Esophagus muscularis mucosa (tissue), 4 donors: ENCODE results near the gene MSI2. TPM values are rescaled to one million over a fixed set of nuclear protein-coding genes. Genes with fewer than 3 reads are reported as not detected.
A peak's percentile ranks its signal among the peaks of the same experiment; 100 is the strongest.

Source experiments
- DNase-seq: peaks from one replicate; pipeline ENCODE4 v3.0.0-alpha.2; 2017; ENCODE audit errors: extremely low spot score
- H3K27ac ChIP-seq, 4 donors: fragments of 200-600 bp; sonication (generic); replicated peaks in 1 of 4; 1 replicate in 3 of 4; 2 replicates in 1 of 4; pipeline ENCODE4 v1.5.1; 2016 to 2019; ENCODE audit warnings: mild to moderate bottlenecking in 1 of 4
- H3K27me3 ChIP-seq, 4 donors: fragments of 200-600 bp; sonication (generic); one replicate each; pipeline versions ENCODE4 v1.5.1 to v1.6.0; 2016 to 2019
- H3K36me3 ChIP-seq, 4 donors: fragments of 200-600 bp; sonication (generic); one replicate each; pipeline ENCODE4 v1.5.1; 2016 to 2019
- H3K4me1 ChIP-seq, 4 donors: fragments of 200-600 bp; sonication (generic); one replicate each; pipeline ENCODE4 v1.5.1; 2016 to 2019
- H3K4me3 ChIP-seq, 4 donors: fragments of 200-600 bp; sonication (generic); 1 replicate in 2 of 4; 2 replicates in 2 of 4; pipeline ENCODE4 v1.5.1; 2016 to 2019; ENCODE audit warnings: mild to moderate bottlenecking in 4 of 4, moderate library complexity in 1 of 4
- H3K9me3 ChIP-seq, 4 donors: fragments of 200-600 bp; sonication (generic); 1 replicate in 3 of 4; 2 replicates in 1 of 4; pipeline ENCODE4 v1.5.1; 2016 to 2019
- CTCF ChIP-seq, 3 experiments: fragments of 200-600 bp in 2 of 3; fragments of 450-650 bp in 1 of 3; sonication (generic) in 2 of 3; IDR thresholded peaks; one replicate each; pipeline ENCODE4 v1.5.1; 2017 to 2019; ENCODE audit warnings: antibody characterized with exemption in 3 of 3, mild to moderate bottlenecking in 2 of 3, moderate library complexity in 1 of 3
- EP300 ChIP-seq: sonication (generic); formaldehyde crosslinking; IDR thresholded peaks from one replicate; pipeline ENCODE4 v1.6.1; 2017; ENCODE audit warnings: antibody characterized with exemption
- POLR2A ChIP-seq: fragments of 450-650 bp; IDR thresholded peaks from one replicate; pipeline ENCODE4 v1.6.1; 2017; ENCODE audit warnings: antibody characterized with exemption, moderate library complexity, mild to moderate bottlenecking, low read depth
- POLR2AphosphoS5 ChIP-seq, 2 donors: sonication (generic); formaldehyde crosslinking; IDR thresholded peaks; one replicate each; pipeline ENCODE4 v1.6.1; 2017; ENCODE audit warnings: antibody characterized with exemption in 2 of 2
- WGBS: methylation state at CpG from one replicate; pipeline ENCODE4 v1.1.5; 2018; 5-methylcytosine and 5-hydroxymethylcytosine counted together
- intact Hi-C: fragments of 100-400 bp; cut with DNase I; formaldehyde crosslinking; loops from one replicate; pipeline ENCODE4 v1.15.1; 2023
- total RNA-seq, 4 donors: library from RNA; depleted of rRNA; stranded (reverse); fragments of >200 nt; gene quantifications; one replicate each; pipeline versions ENCODE4 v1.1.0 to v1.2.1, GENCODE V29; 2016

Gene MSI2
- total RNA-seq, 4 donors from 2014 or later: 28.8 to 39.0 (median 29.6) TPM

DNA sequence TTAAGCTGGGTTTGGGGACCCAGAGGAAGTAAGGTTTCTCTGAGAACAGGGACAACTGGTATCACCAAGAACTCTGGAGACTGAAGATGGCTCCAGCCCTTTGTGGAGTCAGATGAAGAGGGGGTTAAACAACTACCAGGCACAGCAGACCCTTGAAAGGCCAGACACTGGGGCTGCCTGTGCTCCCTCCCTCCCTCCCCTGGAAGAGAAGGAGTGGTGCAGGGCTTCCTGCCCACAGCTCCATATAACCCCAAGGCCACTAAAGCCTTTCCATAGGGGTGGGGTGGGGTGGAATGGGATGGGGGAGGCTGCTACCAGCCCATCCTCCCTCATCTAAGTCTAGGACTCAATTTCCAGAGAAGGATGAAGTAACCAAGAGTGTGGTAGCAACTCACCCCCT is 422.1 kb downstream of the MSI2 start:
- intact Hi-C loops: loop anchor here (10.0 kb wide), 1 partner anchor 544 kb away; no protein-coding TSS in a partner anchor
- TF ChIP-seq POLR2AphosphoS5 (IDR thresholded peaks at IDR 0.05) (no peak), CTCF (IDR thresholded peaks at IDR 0.05) (no peak), POLR2A (no peak), EP300 (no peak)
- Histone ChIP-seq H3K9me3 (no peaks in the 10 kb centered on the region), H3K4me1 (no peaks in the 10 kb centered on the region), H3K36me3 (peaks cover 0 to 23% (median 16%) of the 10 kb centered on the region in 4 donors), H3K27ac (no peak overlapping the region), H3K27me3 (no peaks in the 10 kb centered on the region), H3K4me3 (no peak overlapping the region)
- no peak for DNase-seq

- Histone ChIP-seq H3K27ac (no peak overlapping the region), H3K27me3 (no peaks in the 10 kb centered on the region), H3K4me1 (no peaks in the 10 kb centered on the region), H3K9me3 (no peaks in the 10 kb centered on the region), H3K4me3 (no peak overlapping the region), H3K36me3 (peaks cover 0 to 23% (median 18%) of the 10 kb centered on the region in 4 donors)
- TF ChIP-seq POLR2AphosphoS5 (IDR thresholded peaks at IDR 0.05) (no peak), POLR2A (no peak), EP300 (no peak), CTCF (IDR thresholded peaks at IDR 0.05) (no peak)
- DNase-seq: peak; percentile 60
- 91% methylated on average over 7 of the region's 7 CpGs for WGBS
- intact Hi-C loops: loop anchor here (10.0 kb wide), 1 partner anchor 545 kb away; no protein-coding TSS in a partner anchor
Observed at GRCh38 chr17:57679356-57679755, 423.0 kb downstream of the MSI2 start.

DNA sequence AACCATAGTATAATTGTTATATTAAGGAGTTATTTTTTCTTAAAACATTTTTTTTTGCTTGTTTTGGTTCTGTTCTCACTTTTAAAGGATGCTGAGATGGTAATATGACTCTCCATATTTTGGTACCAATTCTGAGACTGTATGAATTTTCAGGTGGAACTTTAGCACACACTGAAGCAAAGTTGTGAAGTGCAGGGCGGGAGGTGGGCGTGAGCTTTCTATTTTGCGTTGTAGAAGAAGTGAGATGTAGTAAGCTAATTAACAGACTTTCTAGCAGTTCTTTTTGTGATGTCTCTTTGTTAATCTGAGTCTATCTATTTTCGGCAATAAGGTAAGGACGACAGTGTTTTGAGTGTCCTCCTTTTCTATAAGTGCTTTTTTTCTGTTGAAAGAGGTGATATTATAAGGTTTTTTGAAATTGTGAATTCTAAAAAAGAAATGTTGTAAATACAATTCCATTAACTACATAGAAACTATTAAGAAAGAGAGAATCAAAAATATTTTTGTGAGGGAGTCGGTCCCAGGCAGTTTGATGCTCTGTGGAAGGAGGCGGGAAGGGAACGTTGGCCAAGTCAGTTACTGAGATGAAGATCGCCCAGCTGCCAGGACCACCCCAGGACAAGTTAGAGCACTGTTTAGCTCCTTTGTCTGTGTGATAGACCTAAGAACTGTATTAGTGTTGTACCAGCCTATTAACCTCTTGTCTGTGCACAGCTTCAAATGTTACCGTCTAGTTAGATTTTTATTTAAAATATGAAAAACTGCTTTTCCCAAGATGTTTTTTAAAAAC is 423.8 kb downstream of the MSI2 start:
- H3K4me1 ChIP-seq: no peaks in the 10 kb centered on the region
- H3K27me3 ChIP-seq: no peaks in the 10 kb centered on the region
- H3K4me3 ChIP-seq: no peak overlapping the region
- H3K36me3 ChIP-seq: peaks cover 0 to 19% (median 14%) of the 10 kb centered on the region in 4 donors
- no peak overlapping the region for H3K27ac ChIP-seq
- TF ChIP-seq EP300 (no peak), POLR2AphosphoS5 (IDR thresholded peaks at IDR 0.05) (no peak), CTCF (IDR thresholded peaks at IDR 0.05) (no peak)
- DNase-seq: peak; percentile 64
- WGBS: 93% methylated on average over 10 of the region's 10 CpGs
- H3K9me3 ChIP-seq: no peaks in the 10 kb centered on the region
- intact Hi-C loops: loop anchor here (10.0 kb wide), 1 partner anchor 545 kb away; no protein-coding TSS in a partner anchor

- no peaks in the 10 kb centered on the region for H3K9me3 ChIP-seq
- 93% methylated on average over 11 of the region's 16 CpGs for WGBS
- peak; percentile 60 for DNase-seq
- H3K27me3 ChIP-seq: no peaks in the 10 kb centered on the region
- no peak overlapping the region for H3K4me3 ChIP-seq
- no peaks in the 10 kb centered on the region for H3K4me1 ChIP-seq
- TF ChIP-seq POLR2AphosphoS5 (IDR thresholded peaks at IDR 0.05): no peak
- no peak for TF ChIP-seq EP300
- no peak for TF ChIP-seq CTCF (IDR thresholded peaks at IDR 0.05)
- no peak for TF ChIP-seq POLR2A
- H3K27ac ChIP-seq: no peak overlapping the region
- intact Hi-C loops: no loop called here
- peaks cover 0 to 9% (median 0%) of the 10 kb centered on the region in 4 donors for H3K36me3 ChIP-seq
Observed at GRCh38 chr17:57682701-57683100, 426.4 kb downstream of the MSI2 start.
